ENCODE measurements around the gene ERC1.
"Not testable (repeated sequence)": the region's sequence is repeated elsewhere in the genome, so short reads cannot be mapped to it uniquely, and the experiment has no call there.

Gene ERC1

DNA sequence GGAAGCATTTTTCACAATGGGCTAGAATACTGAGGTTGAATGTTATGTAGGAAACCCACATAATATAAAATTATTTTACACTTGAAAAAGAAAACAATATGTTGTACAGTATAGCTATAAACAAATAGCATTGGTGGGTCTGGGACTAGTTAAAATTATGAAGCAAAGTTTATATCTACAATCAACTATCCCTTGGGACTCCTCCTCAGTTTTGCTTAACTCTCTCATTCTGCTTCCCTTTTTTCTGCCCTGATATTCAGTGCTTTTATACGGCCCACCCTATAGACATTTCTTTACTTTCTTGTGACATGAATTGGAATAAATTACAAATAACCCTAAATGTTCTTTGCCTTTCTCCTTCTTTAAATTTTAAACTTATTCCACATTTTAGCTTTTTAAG lies 302.9 kb downstream of the ERC1 start:
- DNase-seq = no peak

DNA sequence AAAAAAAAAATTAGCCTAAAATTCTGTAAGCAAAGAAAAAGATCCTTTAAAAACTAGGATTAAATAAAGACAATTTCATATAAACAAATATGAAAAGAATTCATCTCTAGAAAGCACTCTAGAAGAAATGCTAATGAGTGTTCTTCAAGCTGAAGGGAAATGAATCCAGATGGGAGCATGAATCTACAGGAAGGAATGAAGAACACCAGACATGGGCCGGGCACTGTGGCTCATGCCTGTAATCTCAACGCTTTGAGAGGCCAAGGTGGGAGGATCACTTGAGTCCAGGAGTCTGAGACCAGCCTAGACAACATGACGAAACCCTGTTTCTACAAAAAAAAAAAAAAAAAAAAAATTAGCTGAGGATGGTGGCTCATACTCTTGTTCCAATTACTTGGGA lies 306.2 kb downstream of the ERC1 start:
- no peak for DNase-seq

DNA sequence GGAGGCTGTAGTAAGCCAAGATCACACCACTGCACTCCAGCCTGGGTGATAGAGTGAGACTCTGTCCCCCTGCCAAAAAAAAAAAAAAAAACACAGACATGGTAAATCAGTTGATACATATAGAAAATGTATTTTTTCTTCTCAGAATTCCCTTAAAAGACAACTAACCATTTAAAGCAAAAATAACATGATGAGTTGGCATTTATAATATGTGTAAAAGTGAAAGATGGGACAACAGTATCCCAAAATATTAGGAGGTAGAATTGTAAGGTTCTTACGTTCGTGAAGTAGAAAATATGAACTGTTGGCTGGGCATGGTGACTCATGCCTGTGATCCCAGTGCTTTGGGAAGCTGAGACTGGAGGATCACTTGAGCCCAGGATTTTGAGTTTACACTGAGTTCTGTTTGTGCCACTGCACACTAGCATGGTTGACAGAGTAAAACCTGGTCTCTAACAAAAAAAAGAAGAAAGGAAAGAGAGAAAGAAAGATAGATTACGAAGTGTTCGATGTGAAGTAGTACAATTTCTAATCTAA lies 306.7 kb downstream of the ERC1 start:
- no peak for DNase-seq

DNA sequence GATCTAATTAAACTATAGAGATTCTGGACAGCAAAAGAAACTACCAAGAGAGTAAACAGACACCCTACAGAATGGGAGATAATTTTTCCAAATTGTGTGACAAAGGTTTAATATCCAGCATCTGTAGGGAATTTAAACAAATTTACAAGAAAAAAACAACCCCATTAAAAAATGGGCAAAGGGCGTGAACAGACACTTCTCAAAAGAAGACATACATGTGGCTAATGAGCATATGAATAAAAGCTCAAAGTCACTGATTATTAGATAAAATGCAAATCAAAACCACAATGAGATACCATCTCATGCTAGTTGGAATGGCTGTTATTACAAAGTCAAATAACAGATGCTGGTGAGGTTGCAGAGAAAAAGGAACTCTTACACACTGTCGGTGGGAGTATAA lies 309.4 kb downstream of the ERC1 start:
- no peak for DNase-seq

DNA sequence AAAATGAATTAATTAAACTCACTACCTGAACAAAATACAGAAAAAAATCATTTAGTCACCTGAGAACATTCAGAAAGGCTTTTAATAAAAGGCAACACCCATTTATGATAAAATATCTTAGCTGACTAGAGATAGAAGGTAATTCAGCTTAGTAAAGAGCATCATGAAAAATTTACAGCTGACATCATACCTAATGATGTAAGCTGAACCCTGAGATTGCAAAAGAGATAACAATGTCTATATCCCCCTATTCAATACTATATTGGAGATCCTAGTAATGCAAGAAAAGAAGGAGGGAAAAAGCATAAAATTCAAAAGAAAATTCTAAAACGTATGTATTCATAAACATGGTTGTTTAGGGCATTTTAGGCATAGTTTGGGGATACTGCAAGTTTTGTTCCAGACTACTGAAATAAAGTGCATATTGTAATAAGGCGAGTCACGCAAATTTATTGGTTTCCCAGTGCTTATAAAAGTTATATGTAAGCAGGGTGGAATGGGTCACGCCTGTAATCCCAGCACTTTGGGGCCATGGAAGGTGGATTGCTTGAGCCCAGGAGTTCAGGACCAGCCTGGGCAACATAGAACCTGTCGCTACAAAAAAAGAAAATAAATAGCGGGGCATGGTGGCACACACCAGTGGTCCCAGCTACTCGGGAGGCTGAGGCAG lies 311.3 kb downstream of the ERC1 start:
- no peak for DNase-seq

DNA sequence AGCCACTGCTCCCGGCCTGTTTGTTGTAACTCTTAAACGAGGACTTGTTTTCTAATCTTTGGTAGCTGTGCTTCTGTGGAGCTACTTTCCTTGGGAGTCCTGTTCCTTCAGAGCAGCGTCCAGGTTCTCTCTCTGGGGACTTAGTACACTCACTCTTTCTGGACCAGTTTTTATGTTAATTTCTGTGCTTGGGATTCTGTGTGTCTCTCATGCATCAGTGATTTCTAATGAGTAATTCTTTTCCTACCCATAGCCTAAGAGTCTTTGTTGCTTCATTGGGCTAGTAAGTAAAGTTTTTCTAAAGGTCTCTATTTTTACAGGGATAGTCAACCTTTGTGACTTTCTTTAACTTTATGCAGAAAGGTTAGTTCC lies 314.0 kb downstream of the ERC1 start:
- DNase-seq = no peak

DNA sequence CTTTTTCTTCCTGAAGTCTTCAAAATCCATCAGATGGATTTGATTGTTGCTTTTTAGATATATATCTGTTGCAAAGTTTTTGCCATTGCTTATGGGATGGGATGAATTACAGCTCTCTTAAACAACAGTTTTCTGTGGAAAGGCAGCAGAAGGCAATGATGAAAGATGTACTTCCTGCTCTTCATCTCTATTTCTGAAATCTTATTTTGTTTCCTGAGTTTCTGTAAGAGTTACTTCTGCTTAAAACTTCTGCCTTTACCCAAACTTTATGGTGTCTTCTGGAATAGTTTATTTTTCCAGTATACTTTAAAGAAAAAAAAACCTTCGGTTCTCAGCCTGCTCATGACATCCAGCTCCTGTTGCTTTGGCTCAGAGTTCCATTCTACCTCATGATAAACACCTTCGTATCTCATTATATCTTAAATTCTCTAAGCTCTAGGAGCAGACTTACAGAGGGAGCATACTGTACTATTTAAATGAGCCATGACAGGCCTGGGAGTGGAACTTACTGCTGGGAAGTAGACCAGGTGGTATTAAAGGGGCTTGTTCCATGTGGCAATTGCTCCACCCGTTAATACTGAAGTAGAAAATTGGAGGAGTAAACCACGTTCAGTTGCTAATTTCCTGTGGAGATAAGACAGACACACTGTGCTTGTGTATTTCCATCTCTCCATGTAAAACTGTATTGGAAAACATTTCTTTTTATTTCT lies 314.9 kb downstream of the ERC1 start:
- no peak for DNase-seq

DNA sequence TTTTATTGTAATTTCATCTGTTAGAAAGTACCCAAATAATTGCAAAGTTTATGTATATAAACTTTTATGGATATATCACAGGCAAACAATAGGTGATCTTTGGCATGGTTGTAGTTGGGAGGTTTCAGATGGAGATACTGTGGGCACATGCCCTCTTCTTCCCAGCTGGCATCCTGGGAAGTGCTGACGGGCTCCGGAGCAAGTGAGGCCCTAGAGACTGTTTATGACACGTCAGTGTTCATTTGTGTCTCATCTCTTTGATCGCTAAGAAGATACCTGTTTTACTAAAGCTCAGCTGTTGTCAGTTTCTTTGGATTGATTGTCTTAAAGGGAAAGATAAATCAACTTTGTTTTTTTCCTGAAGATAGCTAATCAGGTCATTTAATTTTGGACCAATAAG lies 315.8 kb downstream of the ERC1 start:
- no peak for DNase-seq

DNA sequence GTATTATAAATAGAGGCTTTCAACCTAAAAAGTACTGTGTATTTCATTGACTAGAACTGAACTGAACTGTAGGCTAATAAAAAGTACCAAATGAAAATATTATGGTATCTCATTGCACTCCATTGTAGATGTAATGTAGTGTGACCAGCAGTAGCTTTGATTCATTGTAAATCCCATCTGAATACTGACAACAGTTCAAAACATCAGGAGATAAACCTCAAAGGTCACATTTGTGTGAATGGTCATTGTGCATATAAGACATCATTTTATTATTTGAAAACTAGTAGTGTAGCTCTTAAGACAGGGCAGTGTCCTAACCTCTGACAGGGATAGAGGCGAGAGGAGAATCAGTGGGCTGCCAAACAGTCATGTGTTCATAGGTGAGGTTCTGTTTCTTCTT lies 316.8 kb downstream of the ERC1 start:
- no peak for DNase-seq

DNA sequence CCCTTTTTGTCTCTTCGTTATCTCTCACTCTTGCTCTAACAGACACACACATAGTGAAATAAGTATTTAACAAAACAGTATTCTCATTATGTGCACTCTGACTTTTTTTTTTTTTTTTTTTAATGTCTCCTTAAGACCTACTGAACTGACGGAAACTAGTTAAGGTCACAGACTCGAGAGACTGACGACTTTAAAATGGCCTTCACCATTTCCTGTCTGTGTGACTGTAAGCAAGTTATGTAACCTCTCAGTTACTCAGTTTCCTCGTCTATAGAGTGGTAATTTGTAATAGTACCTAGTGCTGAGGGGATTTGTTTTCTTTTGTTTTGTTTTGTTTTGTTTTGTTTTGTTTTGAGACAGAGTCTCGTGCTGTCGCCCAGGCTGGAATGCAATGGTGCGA lies 318.6 kb downstream of the ERC1 start:
- no peak for DNase-seq

DNA sequence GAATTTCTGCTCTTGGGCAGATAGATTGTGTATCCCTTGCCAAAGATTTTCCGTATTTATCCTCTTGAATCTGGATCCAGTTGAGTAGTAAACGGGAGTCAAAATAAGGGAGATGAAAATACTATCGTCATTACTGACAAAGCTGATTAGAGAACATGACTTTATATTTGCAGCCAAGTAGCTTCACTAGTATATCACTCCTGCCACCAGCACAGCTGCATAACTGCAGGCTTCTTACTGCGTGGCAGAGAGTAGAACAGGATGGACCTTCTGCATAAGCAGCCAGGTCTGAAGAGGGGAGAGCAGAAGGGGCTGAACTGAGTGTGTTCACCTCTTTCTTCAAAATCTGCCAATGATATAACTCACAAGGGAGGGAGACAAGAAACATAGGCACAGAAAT lies 319.6 kb downstream of the ERC1 start:
- DNase-seq = no peak

DNA sequence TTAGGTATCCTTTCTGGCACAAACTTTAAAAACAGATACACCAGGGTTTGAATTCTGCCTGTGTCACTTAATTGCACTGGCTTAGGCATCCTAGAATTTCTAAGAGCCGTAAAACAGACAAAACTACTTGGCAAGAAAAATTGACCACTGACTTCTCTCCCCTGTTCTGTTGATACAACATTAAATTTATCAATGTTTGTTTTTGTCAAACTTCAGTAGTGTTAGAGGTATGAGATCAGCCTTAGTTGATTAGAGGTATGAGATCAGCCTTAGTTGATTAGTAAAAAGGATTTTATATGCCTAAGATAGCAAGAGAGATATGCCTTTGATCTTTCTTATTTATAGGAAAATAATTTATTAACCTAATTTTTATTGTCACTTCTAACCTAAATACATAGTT lies 320.1 kb downstream of the ERC1 start:
- DNase-seq = no peak

DNA sequence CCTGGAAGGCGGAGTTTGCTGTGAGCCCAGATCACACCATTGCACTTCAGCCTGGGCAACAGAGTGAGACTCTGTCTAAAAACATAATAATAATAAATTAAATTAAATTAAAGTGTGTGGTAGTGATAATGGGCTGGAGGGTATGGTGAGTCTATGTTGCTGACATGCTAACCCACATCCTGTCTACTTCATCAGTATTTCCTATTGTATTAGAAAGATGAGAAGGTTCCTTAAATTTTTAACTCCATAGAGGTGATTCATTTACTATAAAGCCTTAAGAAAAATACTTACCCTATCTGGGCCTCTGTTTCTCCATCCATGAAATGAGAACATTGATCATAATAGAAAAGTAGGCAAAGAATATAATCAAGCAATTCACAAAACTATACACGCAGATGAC lies 322.9 kb downstream of the ERC1 start:
- no peak for DNase-seq

DNA sequence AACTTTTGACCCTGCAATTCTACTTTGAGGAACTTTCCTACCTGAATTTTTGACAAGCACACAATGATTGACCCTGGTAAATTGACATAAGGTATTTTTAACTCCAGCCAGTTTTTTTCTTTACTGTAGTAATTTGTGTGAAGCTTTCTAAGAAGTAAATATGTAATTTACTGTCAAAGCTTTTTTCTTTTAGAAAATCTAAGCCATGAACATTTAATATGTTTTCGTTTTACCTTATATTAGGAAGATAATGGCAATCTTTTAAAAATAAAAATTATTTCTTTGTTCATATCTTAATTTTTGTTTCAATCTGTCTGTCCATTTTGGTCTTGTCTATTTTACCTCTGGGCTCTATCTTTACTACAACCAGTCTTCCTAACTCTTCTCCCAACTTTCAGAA lies 323.5 kb downstream of the ERC1 start:
- no peak for DNase-seq

DNA sequence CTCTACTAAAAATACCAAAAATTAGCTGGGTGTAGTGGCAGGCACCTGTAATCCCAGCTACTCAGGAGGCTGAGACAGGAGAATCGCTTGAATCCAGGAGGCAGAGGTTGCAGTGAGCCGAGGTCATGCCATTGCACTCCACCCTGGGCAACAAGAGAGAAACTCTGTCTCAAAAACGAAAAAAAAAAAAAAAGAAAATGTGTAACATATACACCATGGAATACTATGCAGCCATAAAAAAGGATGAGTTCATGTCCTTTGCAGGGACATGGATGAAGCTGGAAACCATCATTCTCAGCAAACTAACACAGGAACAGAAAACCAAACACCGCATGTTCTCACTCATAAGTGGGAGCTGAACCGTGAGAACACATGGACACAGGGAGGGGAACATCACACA lies 326.0 kb downstream of the ERC1 start:
- DNase-seq = not testable (repeated sequence)

DNA sequence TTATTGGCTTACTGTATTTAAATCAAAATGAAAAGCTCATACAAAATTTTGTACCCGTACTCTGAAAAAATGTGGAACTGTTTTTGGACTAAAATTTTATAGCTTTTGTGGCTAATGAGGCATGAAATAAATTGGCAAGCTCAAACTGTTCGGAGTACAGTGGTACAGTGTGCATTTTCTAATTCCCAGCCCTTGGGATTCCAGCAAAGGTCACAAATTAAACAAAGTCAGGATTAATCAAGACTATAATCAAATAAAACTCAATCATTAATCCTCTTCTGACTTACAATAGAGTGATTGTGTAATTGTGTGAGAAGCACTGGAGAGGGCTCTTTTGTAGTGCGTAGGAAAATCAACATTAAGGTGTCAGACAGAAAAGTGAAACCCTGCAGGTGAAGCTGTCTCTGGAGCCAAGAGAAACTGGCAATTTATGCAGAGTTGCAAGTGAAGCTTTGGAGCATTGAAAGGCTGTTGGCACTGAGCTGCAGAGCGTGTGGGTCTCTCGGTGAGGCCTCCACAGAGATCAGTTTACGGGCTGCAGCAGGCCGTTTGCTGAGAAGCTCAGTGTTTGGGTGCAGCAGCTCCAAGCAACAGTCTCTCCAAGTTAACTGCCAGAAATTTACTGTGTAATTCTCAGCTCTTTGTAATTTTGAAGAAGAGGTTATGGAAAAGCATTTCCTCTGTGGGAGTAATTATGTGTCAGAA lies 327.5 kb downstream of the ERC1 start:
- DNase-seq = no peak

DNA sequence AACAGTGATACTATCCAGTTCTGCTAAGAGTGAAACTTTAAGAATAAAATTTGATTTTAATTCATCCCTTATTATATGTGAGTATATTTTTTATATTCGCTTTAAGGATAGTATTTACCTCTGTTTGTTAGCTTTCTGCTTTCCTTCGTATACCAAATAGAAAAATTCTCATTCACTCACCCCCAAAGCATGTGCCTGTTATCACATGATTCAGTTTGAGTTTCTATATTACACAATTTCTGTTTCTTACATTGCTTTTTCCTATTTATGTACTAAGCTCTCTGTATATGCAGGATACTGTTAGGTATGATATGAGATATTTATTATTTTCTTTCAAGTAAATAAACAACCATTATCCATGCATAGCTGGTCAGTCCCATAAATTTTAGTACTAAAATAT lies 328.2 kb downstream of the ERC1 start:
- no peak for DNase-seq

DNA sequence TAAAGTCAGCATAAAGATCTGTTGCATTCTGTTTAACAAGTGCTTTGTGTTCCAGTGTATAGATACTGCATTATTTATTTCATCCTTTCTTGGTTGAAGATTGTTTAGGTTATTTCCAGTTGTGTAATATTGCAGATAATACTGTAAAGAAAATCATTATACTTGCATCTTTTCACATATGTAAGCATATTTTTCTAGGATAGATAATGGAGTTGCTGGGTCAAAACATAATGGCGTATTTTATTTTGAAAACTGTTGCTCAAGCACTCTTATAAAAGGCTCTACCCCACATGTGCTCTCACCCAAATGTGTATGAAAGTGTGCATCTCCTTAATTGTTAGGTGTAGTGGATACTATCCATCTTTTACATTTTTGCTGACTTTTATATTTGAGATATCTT lies 329.0 kb downstream of the ERC1 start:
- no peak for DNase-seq

DNA sequence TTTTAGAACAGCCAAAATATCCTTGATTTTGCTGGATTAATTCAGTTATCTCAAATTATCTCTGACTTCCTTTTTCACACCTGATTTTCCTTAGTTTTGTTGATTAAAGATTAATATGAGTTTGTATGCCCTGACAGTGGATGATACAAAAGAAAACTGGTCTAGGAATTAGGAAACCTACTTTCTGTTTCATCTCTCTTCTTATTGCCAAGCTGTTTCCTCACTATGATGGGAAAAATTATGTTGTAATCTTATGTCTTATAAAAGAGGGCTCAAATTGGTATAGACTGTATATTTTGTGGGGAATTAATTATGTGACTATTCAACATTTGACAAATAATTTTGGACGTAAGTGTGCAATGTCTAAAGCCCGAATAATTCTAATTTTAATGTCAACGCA lies 331.8 kb downstream of the ERC1 start:
- DNase-seq = no peak

DNA sequence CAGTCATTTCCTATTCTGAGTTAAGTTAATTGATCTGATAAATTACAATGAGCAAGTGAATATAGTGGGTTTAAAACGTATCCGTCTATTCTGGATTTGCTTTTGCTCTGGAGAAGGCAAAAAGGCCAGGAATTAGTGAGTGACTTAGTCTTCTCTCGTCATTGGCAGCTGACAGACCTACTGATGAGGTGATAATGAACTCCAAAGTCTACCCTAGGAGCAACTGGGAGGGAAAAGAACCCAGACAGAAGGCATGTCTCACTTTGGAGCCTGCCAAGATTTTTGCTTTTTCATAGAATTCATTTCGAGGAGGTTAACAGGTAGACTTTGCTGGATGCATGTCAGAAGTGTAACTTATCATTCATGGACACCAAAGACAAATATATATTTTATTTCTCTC lies 333.1 kb downstream of the ERC1 start:
- DNase-seq = no peak

DNA sequence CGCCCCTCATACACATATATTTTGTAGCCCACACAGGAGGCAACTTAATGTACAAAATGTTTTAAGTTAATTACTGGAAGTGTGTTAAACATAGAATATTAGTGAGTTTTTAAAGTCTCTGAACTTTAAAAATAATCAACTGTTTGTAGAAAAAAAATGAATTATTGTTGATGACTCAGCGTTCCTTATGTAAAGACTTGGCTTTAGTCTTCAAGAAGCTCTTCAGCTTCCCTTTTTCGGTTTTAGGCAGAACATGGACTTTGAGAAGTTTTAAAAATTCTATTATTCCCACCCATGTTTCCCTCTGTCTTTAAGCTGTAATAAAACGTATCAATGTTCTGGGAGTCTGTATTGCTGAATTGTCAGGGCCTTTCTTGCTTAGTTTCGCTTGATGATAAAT lies 333.9 kb downstream of the ERC1 start:
- DNase-seq = no peak

DNA sequence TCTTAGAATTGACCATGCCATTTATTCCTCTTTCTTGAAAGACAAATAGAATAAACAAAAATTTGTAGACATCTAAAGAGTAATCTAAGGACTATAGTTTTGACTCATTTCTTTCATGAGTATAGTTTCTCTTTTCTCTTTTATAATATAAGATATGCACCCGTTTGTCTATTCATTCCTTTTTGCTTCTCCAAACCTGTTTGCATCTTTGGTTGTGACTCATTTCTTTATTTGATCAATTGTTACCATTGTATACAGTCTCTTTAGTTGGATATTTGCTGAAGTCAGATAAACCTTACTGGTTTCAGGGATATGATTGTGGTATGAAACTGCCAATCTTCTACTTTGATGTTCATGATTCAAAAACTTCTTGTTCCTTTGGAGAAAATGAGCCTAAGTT lies 334.6 kb downstream of the ERC1 start:
- no peak for DNase-seq

DNA sequence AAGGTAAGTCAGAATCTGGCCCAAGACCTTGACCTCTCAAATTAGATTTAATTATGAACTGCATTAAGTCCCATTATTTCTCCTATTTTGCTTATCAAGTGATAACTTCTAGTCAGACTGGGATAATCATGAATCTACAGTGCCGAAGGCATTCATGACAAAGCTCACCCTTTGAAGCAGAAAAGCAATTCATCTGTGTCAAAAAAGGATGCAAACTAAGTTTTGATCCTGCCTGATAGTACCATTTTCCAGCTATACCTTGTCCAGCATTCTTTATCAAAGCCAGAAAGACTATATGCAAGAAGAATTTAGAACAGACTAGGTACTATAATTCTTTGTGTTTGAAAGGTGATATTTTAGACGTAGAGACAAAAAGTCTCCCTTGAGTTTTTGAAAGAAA lies 335.2 kb downstream of the ERC1 start:
- no peak for DNase-seq

DNA sequence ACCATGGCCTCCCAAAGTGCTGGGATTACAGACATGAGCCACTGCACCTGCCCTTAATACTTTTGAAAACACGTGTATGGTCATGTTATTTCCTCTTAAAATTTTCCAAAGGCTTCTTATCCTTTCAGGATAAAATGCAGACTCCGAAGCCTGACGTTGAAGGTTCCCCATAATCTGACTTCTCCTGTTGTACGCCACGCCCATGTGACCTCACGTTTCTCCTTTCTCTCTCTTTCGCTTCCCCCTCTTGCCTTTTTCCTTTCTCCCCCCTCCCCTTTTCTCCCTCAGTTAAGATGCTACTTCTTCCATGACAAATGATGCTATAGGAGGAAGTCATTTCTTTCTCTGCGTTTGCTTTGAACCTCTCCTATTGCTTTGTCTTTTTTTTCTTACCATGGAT lies 337.4 kb downstream of the ERC1 start:
- no peak for DNase-seq

Data from T1000 (cell line).